Neural progenitor cell (in vitro differentiated cells): Measurements from ENCODE around the gene SLC27A5.

ENCODE experiments used
- CTCF ChIP-seq: fragments of 200-600 bp; sonication (generic); IDR thresholded peaks from 2 replicates; pipeline ENCODE4 v1.5.1; 2017; ENCODE audit warnings: antibody characterized with exemption, mild to moderate bottlenecking
- EZH2 ChIP-seq: fragments of 200-600 bp; sonication (generic); IDR thresholded peaks from 2 replicates; pipeline ENCODE4 v1.6.1; 2017; ENCODE audit warnings: antibody characterized with exemption, mild to moderate bottlenecking, moderate library complexity

- TF ChIP-seq CTCF, result no peak
- no peak for TF ChIP-seq EZH2
Measured at GRCh38 chr19:58492265-58492664, 19.5 kb downstream of the SLC27A5 start.
